AG20443 (cell line): ENCODE results near the gene CD9.
"Not testable (repeated sequence)": the region's sequence is repeated elsewhere in the genome, so short reads cannot be mapped to it uniquely, and the experiment has no call there.

Source experiments
- DNase-seq: peaks from one replicate; pipeline ENCODE4 v3.0.0; 2012; ENCODE audit warnings: low spot score, mixed read lengths

The CD9 gene, protein sequence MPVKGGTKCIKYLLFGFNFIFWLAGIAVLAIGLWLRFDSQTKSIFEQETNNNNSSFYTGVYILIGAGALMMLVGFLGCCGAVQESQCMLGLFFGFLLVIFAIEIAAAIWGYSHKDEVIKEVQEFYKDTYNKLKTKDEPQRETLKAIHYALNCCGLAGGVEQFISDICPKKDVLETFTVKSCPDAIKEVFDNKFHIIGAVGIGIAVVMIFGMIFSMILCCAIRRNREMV

DNA sequence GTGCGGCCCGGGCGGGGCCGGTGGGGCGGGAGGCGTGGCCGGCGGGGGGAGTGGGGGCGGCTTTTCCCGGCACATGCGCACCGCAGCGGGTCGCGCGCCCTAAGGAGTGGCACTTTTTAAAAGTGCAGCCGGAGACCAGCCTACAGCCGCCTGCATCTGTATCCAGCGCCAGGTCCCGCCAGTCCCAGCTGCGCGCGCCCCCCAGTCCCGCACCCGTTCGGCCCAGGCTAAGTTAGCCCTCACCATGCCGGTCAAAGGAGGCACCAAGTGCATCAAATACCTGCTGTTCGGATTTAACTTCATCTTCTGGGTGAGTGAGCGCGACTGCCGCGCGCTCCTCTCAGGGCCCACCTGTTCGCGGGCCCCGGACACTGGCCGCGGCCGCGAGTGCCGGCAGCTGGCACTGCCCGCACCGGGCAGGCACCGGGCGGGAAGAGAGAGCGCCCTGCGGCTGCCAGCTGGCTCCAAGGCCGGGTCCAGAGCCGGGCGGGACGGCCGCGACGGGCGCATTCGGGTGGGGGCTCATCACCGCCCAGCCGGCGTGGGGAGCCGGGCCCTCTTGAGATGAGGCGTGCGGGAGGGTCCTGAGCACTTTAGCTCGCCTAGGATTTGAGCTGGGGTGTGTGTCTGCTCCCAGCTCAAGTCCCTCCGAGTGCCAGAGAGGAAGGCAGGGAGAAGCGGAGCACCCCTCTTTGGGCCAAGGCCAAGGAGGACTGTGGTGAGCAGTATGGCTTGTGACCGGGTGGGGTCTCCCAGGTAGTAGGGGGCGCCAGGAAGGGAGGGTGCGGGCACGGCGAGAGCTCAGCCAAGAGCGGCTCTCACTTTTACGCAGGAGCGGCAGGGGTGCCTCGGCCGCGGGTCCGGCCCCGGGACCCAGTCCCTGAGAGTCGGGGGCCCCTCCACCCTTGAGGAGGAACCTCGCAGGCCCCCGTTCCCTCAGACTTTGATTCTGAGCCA, at the start of gene CD9:
CD9 (plus strand) TSS at position 145 of the 957 bp plus-strand sequence; CDS start at position 245, 100 bp downstream.
- peak; percentile 80 for DNase-seq

DNA sequence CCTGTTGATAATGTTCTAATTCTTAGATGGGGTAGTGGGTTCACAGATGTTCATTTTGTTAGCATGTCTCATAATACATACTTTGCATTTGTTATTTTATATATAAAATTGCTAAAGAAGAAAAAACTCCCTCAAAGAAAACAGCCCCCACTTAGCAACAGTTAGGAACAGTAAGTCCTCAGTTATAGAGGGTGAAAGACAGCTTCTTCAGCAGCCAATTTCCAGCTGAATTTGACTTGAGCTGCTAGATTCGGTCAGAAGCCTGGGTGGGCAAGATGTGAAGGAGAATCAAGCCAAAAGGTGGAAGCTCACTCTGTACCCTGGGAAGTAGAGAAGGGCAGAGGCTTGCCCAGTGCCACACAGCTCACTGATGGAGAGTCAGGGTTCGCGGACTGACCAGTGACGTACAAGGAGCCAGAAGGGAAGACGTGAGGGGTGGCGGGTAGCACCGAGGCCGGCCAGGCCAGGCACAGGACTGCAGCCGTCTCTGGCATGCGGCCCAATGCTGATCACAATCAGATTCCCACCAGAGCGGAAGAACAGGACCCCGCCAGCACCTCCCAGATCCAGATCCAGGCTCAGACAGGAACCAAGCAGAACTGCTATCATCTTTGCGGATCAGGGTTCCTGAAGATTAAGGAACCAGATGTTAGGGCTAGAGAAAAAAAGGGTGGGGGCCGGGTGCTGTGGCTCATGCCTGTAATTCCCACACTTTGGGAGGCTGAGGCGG, 45.3 kb upstream of the CD9 start:
- no peak for DNase-seq

DNA sequence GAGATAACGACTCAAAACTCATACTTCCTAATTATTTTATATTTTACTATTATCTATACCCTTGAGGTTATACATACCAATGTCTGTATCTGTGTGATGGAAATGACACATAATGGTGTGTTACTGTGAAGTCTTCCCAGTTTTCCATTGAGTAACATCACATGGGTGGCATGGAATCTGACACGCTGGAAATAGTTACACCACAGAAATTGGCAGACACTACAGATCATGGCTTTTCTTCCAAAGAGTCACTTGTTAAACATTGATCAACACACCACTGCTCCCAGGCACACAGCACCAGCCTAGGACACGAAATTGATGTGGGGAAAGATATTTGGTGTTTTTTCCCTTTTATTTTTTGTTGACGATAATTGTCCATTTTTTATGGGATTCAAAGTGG, 42.7 kb upstream of the CD9 start:
- DNase-seq = no peak

DNA sequence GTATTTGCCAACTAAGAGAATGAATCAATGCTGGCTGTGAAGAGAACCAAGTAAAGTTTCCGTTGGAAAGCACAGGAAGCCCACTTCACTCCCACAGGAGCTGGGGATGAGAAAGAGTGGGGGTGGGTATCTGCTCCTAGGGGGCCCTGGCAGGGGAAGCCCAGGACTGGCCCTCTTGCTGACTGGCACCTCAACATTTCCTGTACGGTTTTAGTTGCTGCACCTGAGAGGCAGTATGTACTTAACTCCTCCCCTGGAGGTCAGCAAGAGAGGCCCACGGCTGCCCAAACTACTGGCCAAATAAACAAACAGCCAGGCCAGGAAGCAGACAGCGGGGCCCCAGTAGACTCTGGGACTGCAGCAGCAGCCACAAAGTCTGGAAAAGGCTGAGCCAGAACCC, 41.9 kb upstream of the CD9 start:
- DNase-seq = no peak

DNA sequence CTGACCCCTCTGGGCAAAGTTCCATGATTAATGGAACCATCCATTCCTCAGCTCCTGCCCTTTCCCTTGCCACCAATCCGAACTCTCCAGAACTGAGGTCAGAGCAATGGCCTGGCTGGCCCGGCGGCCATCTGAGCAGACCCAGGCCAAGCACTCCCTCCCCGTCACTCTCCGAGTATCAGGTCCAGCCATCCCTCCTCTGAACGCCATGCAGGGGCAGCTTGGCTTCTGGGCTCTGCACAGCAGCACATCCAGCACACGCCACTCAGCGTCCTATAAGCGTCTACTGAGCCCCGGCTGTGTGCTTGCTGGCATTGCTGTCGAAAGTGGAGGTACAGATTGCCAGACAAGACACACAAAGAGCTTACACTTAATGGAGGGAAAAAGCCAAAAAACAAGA, 41.5 kb upstream of the CD9 start:
- DNase-seq = no peak

DNA sequence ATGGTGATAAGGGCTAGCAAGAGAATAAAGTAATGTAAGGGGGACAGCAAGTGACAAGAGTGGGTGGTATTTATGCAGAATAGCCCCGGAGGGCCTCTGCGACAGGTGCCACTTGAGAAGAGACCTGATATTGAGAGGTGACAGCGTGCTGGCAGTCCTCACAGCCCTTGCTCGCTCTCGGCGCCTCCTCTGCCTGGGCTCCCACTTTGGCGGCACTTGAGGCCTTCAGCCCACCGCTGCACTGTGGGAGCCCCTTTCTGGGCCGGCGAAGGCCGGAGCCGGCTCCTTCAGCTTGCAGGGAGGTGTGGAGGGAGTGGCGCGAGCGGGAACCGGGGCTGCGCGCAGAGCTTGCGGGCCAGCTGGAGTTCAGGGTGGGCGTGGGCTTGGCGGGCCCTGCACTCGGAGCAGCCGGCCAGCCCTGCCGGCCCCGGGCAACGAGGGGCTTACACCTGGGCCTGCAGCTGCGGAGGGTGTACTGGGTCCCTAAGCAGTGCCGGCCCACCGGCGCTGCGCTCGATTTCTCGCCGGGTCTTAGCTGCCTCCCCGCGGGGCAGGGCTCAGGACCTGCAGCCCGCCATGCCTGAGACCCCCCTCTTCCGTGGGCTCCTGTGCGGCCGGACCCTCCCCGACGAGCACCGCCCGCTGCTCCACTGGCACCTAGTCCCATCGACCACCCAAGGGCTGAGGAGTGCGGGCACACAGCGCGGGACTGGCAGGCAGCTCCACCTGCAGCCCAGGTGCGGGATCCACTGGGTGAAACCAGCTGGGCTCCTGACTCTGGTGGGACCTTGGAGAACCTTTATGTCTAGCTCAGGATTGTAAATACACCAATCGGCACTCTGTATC, 40.8 kb upstream of the CD9 start:
- not testable (repeated sequence) for DNase-seq

DNA sequence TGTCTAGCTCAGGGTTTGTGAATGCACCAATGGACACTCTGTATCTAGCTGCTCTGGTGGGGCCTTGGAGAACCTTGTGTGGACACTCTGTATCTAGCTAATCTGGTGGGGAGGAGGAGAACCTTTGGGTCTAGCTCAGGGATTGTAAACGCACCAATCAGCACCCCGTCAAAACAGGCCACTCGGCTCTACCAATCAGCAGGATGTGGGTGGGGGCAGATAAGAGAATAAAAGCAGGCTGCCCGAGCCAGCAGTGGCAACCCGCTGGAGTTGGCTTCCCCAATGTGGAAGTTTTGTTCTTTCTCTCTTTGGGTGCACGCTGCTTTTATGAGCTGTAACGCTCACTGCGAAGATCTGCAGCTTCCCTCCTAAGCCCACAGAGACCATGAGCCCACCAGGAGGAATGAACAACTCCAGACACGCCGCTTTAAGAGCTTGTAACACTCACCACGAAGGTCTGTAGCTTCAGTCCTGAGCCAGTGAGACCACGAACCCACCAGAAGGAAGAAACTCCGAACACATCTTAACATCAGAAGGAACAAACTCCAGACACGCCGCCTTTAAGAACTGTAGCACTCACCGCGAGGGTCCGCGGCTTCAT, 40.1 kb upstream of the CD9 start:
- not testable (repeated sequence) for DNase-seq

DNA sequence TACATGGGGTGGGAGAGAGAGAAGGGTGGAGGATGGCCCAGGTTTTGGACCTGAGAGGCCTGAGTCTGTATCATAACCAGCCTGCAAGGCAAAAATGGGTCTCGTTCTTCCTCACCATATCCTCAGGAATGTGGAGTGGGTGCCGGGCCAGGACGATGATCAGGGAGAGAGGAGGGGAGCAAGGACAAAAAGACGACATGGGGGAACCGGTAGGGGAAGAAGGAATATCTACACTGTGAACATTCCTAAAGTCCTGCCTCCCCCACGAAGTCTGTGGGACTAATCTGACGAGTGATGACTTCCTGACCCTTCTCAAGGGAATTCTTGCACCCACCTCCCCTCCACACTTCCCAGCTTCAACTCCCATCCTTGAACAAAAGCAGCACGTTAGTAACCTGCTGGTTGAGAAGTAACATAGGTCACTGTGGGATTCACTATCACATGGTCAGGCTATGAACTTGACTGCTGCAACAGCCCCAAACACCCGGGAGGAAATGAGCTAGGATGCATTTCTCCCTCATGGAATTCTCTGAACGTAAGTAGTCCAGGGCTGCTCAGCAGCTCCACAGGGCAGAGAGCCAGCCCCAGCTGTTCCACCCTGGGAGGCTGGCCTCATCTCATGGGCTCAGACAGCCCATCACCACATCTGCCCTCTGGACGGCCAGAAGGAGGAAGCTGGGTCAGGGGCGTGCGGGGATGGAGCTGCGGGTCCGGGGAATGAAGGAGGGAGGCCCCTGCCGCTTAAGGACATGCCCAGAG, 38.9 kb upstream of the CD9 start:
- peak; percentile 66 for DNase-seq

DNA sequence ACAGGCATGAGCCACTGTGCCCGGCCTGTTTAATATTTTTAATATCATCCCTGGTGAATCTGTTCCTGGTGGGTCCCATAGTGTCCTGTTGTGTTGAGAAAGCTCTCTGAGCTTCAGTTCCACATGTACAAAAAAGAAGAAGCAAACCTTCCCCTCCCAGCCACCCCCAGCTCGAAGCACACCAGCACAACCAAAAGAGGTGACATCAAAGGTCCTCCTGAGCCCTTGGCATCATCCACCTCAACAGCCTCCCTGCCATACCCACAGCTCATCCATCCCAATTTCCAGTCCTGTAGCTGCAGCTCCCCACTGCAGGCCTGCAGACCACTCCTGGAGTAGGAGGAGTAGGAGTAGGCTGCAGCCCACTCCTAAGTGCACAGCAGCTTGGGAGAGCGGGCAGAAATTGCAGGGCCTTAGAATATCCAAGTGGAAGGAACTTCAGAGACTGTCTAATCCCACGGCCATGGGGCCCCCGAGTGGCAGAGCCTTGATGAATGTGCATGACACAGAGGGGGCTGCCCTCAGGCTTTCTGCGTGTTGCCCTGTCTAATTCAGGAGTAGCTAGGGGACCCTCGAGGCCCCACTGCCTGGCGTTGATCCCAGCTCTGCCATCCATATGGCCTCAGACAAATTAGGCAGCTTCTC, 36.7 kb upstream of the CD9 start:
- DNase-seq = no peak

DNA sequence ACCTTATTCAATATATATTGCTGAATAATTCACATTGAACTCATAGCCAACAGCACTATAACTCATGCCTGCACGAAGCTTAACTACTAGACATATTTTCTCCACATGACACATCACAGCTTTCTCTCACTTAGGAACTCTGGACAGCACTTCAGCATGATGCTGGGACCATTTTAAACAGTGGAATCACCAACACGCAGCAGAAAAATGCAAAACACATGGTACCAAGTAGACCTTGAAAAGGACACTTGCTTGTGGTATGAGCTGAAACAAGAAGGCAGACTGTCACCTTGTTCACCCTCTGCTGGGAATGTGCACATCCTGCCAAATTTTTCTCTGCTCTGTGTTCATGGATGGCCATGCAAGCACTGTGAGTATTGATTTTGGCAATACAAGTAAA, 34.8 kb upstream of the CD9 start:
- DNase-seq = peak; percentile 45

DNA sequence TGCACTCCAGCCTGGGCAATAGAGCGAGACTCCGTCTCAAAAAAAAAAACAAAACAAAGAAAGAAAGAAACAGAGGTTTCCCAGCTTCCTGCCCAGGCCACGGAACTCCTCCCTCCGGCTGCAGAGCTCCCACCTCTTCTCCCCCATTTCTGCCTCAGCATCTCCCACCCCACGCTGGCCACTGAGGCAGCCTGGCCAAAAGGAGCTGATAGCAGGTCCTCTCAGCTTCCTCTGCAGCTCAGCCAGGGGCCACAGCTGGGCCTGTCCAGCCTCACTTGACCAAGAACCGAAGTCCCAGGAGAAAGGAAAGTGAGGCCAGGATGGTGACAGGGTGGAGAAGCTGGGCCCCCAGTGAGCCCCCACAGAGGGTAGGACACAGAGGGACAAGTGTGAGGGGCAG, 33.4 kb upstream of the CD9 start:
- DNase-seq = no peak

DNA sequence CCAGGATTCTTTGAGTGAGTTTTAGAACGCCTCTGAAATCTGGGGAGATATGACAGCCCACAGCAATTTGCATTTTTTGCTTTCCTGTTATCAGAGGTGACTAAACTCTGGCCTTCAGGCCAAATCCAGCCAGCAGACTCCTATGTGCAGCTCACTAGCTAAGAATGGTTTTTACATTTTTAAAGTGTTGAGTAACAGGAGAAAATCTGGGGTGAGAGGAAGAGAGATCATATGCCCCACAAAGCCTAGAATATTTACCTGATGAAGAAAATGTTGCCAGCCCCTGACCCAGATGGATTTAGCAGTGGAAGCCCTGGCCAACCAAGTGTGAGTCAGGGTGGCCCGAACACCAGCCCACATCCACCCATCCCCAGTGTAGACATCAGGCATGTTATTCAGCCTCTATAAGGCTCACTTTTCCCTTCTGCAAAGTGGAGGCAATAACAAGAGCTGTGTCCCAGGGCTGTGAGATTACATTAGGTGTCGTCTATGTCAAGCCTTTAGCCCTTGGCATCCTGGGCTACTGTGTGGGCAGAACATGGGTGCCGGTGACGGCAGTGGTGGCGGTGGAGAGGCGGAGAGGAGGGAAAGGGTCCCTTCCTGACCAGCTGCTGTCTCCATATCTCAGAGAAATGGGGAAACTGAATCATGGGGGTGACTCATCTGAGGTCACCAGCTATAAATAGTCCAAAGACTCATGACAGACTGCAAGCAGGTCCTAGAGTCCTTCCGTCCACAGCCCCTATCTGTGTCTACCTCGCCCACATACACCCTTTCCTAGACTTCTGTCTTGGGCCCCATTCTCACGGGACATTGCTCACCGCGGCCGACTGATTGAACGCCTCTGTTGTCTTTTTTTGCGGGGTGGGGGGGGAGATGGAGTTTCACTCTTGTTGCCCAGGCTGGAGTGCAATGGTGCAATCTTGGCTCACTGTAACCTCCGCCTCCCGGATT, 32.6 kb upstream of the CD9 start:
- peak; percentile 84 for DNase-seq

DNA sequence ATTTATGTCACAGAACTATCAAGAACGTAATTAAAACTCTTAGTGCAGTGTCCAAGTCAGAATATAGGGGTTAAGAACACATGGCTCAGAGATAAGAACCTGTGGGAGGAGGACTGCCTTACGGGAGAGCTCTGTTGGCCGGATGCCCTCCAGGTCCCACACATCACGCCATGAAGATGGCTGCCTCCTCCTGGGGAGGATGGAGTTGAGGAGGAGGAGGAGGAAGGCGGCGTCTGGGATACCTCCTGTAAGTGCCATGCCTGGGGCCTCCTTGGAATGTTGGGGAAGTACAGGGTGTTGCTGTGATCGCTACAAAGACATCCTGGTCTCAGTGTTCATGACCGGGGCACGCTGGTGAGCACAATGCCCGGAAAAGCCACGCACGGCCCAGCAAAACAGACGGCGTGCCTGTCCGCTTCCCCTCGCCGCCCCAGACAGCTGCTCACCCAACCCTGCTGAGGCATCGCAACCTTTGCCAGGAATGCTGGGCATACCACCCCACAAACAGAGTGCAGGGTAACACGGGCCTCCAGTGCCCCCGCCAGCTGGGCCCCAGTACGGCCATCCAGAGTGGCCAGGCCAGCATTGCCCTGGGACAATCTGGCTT, 28.7 kb upstream of the CD9 start:
- no peak for DNase-seq

DNA sequence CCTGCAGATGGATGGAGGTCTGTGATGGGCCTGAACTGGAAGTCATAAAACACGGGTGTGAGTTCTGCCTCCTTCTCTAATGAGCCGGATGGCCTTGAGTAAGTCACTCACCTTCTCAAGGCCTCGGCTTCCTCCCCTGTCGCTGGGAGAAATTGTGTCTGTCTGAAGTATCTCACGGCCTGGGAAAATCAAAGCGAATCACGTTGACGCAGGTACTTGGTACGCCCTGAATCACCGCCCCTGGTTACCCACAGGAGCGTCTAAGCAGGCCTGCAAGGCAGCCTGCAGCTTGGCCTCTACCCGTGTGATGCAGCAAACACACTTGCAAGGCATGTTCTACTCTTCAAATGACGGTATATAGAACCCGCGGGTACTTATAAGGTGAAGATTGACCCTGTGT, 28.1 kb upstream of the CD9 start:
- DNase-seq = no peak

DNA sequence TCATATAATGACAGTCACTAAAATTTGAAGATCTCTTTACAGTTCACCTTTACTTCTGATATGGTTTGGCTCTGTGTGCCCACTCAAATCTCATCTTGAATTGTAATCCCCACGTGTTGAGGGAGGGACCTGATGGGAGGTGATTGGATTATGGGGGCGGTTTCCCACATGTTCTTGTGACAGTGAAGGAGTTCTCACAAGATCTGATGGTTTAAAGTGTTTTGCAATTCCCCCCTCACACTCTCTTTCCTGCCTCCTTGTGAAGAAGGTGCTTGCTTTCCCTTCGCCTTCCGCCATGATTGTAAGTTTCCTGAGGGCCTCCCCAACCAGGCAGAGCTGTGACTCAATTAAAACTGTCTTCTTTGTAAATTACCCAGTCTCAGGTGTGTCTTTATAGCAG, 27.3 kb upstream of the CD9 start:
- no peak for DNase-seq

DNA sequence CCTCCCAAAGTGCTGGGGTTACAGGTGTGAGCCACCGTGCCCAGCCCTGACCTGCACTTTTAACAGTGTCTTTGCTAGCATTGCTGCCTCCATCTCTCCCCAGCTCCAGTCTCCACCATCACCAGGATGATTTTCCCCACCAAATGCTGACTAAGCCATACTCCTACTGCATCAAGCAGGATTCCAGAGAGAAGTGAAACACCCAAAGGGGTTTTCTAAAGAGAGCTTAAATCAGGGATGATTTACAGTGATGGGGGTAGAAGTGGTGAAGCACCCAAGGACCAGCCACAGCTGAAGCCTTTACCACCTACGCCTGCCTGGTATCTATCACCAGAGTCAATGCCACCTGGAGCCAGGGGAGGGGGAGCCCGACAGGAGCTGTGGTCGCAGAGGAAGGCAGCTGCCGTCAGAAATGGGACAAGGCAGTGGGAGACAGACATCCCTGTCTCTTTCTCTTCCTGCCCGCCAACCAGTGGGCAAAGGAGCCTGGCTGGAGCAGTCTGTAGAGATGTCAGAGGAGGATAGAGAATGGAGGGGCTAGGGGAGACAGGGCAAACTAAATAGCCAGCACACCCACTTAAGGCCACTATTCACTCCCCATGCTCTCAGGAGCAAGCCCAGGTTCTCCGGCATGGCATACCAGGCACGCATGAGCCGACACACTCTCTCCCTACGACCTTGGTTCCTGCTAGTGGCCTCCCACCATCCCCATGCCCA, 22.4 kb upstream of the CD9 start:
- no peak for DNase-seq

DNA sequence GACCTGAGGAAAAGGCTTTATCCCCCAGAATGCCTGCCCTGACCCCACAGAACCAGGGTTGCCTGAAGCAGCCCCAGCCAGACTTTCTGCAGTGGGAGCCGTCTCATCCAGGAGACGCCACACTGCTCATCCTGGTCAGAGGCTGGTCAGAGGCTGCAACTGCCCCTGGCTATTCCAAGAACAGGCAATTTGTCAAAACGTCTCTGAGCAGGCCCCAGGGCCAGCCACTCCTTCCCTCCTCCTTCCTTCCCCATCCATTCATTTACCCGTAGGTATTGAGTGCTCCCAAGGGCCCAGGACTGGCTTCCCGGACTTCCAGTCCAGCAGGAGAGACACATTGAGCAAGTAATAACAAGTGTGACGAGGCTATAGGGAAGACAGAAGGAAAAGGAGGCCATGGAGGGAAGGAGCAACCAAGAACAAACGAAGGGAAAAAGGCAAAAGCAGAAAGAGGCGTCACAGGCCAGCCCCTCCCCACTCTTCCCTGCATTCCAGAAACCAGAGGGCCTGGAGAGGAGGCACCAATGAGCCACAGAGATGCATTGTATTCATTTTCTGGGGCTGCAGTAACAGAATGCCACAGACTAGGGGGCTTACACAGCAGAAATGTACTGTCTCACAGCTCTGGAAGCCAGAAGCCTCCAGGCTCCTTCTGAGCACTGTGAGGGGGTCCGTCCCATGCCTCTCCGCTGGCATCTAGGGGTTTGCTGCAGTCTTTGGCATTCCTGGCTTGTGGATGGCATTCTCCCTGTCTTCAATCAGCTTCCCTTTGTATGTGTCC, 21.0 kb upstream of the CD9 start:
- DNase-seq = no peak
